NOMO-1 treated with dmso at 0.1 percent for 144 hours (cell line): Measurements from ENCODE around the gene BLMH.

Experiments
- DNase-seq: peaks from one replicate; lab custom pipeline; 2025; ENCODE audit not compliant: unreplicated experiment; lab: John Stamatoyannopoulos, UW

The BLMH gene

DNA sequence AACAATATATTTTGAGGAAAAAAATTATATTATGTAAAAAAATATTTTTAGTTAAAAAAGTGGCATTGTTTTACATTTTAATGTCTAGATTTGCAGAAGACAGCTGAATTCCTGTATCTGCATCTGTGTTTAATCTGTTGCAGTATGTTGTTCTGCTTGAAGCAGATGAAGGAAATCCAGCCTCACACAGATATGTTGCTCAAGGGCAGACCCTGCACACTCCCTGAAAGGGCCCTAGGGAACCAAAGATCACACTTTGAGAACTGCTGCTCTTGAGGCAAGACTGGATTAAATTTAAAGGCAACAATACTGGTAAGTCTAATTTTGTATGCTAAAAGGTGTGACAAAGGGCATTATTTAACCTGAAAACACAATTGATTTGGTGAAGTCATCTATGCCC, 39.8 kb downstream of the BLMH start:
- DNase-seq: no peak

DNA sequence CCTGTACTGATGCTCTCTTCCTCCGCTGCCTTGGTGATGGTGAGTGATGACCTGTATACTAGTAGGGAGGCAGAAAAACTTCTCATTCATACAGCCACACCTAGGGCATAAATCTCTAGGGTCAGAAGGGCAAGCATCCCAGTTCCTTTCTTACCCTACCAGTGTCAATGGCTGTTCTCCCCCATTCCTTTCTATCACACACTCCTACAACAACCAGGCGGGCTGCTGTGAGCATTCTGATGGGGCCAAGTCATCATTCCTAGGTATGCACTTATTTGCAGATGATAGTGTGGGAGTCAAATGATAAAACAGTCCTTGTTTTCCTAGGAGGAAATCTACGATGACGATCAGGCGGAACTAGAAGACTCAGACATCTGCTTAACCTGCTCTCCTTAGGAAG, 42.3 kb downstream of the BLMH start:
- DNase-seq: no peak

DNA sequence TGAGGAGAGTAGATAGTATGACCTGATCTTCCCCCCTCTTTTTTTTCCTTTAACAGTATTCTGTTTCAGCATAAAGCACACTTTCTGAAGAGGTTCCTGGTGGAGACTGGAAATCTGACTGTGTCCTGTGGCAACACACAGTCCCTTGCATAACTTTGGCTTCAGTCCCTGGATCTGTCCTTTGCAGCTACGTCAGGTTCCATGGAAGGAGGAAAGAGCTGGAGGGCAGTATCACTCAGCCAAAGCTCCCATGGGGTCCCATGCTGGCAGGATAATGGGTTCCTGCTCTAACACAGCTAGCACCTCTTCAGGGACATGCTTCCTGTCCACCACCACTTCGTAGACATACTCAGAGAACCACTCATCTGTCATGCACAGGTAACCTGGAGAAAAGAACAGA, 43.0 kb downstream of the BLMH start:
- DNase-seq: no peak

DNA sequence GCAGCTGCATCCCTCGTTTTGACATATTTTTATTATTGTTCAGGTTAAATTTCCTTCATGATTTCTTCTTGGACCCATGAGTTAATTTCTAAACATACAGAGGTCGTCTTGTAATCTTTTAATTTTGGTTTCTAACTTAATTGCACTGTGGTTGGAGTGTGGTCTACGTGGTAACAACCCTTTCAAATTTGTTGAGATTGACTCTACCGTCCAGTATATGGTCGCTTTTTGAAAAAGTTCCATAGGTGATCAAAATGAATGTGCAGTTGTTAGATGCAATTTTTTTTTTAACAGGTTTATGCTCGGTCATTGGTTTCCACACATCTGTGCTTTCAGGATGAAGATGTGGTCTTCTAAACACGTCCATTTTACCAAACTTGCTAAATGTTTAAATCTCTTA, 45.3 kb downstream of the BLMH start:
- no peak for DNase-seq

DNA sequence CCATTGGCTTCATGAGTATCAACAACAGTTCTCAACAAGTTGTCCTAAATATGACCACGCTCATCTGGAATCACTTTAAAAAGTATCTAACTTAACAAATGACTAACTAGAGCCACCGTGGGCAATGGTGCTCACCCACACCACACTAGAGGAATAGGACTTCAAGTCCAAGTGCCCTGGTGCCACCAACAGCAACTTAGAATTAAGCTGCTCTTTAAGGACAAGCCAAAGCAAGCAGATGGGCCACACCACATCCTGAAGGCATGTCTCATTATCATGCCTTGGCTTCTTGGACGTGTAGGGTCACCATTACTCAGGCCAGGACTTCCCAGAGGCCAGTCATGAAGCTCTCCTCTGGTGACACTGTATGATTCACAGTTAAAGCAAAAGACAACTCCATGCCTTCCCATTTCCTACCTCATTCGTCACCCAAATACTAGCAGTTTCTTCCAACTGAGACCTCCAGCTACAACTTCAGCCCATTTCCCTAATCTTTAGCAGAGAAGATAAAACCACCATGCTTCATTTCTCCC, 46.8 kb downstream of the BLMH start:
- DNase-seq: no peak

DNA sequence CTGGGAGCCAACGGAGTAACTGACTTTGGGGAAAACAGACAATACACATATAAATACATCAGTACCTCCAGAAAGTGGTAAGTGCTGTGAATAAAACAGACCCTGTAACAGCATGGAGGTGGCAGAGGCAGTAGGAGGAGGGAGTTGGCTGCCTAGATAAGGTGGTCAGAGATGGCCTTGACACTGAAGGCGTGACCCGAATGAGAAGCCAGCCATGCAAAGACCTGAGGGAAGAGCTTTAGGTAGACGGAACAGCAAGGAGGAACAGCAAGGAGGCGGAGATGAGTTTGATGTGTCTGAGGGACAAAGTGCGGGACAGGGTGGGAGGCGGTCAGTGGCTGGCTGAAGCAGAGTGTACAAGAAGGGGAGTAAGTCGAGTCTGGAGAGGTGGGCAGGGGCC, 48.2 kb downstream of the BLMH start:
- DNase-seq: no peak

DNA sequence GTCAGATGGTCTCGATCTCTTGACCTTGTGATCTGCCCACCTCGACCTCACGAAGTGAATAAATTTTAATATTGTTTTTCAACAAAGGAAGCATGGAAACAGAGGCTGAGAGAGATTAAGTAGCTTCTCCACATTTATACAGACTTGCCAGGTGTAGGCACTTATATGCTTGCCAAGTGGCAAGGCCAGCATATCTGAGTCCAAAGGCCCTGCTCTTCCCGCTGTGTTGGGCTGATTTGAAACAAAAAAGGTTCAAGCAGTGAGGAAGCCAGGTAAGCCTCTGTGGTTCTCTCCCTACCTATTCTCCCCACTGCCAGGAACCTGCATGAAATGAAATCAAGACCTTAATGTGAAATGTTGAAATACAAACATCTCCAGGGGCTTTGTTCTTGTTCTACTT, 48.7 kb downstream of the BLMH start:
- no peak for DNase-seq

DNA sequence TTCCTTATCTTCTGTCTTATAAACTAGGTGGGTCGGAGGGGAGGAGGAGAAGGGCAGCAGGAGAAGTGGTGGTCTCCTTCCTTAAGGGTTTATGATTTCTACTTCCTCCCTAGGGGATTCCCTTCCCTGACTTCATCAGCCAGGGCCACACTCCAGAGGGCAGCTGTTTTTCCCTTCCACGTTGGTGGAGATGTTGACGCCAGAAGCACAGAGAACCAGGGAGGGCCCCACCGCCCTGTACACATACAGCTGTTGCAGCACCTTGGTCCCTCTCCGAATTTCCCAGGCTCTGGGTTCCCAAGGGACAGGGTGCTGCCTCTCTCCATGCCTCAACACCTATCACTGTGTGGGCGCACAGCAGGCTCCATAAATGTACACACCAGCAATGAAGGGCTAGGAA, 50.7 kb downstream of the BLMH start:
- DNase-seq: no peak

DNA sequence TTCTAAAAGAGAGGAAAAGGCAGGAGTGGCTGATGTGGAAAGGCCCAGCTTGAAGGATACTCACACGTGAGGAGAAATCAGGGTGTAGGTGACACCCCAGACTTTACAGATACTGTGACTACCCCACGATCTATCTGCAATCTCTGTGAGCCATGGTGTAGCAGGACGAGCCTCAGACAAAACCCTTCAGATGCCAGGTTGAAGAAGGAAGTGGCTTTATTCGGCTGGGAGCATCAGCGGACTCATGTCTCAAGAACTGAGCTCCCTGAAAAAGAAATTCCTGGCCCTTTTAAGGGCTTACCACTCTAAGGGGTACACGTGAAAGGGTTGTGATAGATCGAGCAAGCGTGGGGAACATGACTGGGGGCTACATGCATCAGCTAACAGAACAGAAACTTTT, 51.6 kb downstream of the BLMH start:
- no peak for DNase-seq

DNA sequence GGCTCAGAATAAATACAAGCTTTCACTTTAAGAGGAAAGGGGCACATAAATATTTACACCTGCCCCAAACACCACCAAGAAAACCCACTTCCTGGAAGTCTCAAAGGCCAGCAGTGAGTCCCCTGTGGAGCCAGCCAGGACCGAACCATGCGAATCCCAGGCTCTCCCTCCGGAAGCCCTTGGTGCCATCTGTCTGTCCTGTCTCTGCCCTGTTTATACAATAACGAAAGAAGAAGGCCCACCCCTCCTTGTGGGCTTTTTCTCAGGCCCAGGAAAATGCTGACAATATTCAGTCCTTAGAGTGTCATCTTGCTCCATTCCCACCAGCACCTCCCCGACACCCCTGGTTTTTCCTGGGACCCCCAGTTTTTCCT, 52.7 kb downstream of the BLMH start:
- no peak for DNase-seq

DNA sequence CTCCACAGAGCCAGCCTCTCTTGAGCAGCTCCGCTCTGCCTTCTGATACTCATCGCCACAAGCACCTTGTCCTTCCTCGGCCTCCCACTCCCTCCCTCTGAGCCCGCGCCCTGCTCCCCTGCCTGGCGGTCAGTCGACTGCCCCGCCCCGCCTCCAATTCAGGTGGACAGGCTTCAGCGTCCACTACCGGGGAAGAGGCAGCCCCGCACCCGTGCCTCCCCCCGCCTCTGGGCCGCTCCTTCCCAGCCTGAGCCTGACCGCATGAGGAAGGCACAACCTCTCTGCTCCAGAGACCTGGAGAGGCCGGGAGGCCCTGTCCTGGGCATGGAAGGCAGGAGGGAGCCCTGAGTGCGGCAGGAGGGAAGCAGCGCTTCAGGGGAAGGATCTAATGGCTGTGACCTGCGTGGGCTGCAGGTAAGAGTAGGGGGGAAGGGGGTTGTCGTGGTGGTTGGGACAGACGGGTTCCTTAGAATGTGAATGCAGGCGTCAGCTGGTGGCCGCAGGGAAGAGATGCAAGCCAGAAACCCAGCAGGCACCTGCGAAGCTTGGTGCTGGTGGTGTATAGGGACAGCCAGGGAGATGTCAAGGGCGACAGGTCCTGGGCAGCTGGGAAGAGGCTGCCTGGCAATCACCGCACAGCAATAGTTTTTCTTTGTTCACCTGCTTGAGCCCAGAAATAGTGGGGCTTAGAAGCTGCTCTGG, 53.2 kb downstream of the BLMH start:
- DNase-seq: no peak

DNA sequence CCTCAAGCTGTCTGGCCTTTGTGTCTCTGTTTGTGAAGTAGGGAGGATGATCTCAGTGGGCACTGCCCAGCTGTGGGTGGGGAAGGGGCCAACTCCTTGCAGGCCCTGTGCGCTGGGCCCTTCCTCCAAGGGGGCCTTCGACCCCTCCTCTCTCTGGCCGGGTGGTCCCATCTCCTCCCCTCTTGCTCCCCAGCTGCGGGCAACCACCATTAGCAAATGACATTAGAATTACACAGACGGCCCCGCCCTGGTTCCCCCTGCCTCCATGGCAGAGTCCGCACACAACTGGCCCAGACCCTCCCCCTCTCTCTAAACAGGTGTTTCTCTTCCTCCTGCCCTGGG, 53.8 kb downstream of the BLMH start:
- DNase-seq: no peak

DNA sequence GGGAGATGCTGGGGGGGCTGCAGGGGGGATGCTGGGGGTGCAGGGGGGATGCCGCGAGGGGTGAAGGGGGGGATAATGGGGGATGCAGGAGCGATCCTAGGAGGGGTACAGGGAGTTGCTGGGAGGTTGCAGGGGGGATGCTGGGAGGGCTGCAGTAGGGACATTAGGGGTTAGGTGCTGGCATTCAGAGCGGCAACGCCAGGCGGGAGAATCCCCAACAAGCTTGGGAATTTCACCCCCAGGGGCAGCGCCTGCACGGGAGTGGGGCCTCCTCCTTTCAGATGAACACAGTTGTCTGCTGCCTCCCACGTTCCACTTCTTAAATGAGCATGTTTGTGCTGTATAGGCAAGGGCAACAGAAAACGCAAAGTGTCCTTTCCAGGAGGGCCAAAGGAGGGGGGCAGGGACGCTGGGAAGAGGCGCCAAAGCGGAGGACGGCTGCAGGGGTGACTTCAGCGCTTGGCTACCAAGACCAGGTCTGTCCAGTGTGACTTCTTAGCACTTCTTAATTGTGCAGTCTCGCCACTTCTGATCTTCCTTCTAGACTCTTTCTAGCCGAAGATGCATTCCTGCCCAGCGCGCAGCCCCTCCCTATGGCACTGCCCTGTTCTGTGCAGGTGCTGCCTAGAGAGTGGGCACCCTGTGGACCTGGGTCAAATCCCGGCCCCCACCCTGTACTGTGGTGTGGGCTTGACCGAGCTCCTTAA, 54.3 kb downstream of the BLMH start:
- no peak for DNase-seq

DNA sequence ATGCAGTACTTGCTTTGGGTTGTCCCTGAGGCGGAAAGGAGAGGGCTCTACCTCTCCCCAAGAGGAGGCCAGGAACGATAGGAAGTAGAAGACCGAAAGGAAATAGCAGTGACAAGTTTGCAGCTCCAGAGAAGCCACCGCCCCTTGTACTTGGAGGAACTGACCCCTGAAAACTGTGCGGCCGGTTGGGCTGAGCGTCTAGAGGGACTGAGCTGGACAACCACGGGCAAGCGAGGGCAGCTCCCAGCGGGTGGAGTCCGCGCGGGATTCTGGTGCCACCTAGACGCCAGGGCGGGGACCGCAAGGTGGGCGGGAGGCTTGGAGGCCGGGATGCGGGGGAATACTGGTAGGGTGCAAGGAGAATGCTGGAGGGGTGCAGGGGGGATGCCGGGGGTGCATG, 55.0 kb downstream of the BLMH start:
- no peak for DNase-seq

DNA sequence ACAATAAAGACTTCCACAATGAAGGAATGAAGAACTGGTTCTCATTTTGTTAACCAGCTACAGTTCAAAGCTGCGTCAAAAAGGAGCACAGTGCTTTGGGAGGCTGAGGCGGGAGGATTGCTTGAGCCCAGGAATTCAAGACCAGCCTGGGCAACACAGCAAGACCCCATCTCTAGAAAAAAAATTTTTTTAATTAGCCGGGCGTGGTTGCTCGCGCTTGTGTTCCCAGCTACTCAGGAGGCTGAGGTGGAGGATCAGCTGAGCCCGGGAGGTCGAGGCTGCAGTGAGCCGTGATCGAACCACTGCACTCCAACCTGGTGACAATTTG, 55.5 kb downstream of the BLMH start:
- DNase-seq: no peak

DNA sequence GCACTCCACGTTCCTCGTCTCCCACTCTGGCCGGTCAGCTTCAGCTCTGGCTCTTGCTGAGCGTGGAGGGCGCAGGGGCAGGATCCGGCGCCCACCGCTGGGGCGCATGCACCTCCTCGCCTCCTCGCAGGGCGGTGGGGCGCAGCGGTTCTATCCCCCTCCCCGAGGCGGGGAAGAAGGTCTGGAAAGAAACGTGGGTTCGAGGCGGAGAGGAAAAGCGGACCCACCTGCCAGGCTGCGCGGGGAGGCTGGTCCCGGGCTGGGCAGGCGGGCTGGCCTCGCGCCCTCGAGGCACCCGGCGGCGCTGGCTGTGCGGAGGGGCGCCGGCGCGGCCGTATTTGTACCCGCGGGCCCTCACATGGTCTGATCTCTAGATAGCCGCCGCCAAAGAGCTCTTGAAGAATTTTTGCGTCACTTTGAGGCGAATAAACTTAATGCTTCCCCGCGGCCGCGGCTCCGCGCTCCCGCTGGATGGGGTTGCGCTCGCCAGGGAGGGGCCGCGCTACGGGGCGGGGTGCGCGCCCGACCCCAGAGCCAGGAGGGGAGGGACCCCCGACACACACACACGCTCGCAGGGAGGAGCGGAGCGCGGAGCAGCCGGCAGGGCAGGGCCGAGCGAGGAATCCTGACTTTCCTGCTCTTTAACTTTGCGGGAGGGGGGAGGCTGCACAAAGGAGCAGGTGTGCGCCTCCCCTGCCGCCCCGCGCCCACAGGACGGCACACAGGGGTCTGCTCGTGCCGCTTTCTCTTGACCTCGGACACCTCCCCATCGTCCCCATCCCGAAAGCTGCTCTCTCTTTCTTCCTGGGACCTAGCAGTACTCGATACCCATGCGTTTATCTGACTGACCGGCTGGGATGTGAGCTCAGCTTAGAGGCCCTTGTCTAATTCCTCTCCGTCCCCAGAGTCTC, 56.1 kb downstream of the BLMH start, which contains the start of gene SLC6A4:
Gene SLC6A4 (minus strand): TSS at position 312 of the 911 bp plus-strand sequence. CDS start 13,739 bp downstream, outside the sequence.
- no peak for DNase-seq

DNA sequence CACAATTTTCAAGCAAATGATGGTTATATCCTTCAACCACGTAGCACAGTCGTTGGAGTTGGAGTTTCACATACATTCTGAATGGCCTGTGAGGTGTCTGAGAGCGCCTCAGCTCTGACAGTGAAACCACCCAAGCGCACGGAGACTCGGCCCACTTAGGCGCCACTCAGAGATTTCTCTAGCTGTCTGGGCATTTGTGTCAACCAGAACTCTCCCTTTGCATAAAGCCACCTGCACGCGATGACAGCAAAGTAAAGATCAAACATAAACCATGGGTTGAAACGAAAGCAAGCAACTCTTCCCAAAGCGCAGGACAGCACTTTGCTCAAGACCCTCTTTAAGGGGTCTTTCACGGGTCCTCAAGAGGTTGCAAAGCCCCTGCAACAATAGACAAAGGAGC, 56.8 kb downstream of the BLMH start:
- DNase-seq: no peak

DNA sequence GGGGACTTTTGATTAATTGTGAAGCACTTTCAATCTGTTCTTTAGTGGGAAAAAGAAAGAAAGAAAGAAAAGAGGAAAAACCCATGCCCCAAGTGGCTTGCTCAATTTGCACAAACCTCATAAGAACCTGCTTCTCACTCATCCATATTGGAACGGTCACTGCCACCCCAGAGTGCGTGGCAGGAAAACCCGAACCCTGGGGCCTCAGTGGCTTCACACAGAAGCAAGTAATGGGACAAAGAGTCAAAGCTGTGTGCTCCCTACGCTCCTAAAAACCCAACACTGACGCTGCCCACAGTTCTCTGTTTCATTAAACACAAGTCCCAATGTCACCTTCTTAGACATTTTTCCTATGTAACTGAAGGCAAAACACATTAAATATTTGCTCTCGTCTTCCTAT, 57.4 kb downstream of the BLMH start:
- DNase-seq: no peak

DNA sequence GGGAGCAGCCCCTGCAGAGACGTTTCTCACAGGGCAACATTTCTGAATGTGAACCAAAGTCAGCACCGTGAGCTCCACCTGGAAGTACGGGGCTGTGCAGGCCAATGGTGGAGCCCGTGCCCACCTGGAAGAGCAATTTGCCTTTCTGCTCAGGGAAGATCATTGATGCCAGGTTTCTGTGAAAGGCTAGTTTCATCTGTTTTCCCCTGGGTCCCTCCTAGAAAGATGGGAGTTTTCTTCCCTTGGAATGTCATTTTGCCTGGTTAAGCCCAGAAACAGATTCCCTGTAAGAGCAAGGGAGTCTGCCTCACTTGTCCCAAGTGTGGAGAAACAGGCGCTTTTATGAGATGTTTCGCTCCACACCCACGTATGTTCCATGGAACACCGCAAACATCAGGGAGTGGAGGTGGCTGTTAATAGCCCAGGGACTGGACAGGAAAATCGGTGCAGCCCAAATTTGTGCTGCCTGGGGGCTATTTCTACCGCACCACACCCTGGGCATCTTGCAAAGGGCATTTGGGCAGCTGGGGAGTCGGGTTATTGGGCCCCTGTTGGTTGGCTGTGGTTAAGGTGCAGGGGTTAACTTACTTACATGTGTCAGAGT, 58.8 kb downstream of the BLMH start:
- no peak for DNase-seq

DNA sequence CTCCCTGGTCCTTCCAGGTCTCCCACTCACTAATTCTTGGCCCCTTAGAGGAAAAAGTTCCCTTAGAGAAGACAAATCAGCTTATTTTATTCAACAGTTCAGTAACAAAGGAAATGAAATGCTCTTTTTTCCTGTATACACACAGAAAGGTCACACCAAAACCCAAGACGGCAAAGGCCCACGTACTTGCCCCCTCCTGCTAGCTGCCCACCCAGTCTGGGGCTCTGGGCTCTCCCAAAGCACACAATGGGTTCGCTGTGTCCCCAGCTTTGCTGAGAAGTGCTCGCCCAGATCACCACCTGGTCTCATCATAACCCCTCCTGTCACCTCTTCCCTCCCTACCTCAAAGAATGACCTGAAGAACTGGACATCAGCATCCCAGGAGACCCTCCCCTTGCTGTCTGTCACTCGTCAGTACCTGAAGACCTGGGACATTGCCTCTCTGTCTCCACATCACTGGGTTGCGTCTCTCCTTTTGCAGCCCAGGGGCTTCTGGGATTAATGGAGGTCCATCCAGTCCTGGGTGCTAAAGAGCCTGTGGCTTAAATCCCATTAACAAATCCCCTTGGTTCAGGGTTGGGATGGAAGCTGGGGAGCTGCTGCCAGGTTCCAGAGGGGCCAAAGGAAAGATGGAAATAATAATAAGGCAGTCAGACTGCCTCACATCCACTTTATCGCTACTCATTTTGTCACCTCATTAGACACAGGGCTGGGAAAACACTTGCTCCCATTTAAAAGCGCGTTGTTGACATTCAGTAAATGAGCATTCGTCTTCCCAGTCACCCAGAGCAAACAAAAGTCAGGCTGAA, 59.5 kb downstream of the BLMH start:
- no peak for DNase-seq
